ACC112 (cell line): ENCODE measurements around the gene MCC.
A peak's percentile ranks its signal among the peaks of the same experiment; 100 is the strongest.

ENCODE experiments used
- H2AFZ ChIP-seq: fragments of 200-600 bp; sonication (generic); one replicate; pipeline ENCODE4 v1.6.0; 2017; ENCODE audit warnings: antibody characterized with exemption, low read length; ENCODE audit not compliant: unreplicated experiment
- H3K27ac ChIP-seq: fragments of 200-600 bp; sonication (generic); 2 replicates; pipeline ENCODE4 v1.5.1; 2014; ENCODE audit warnings: low read depth, mild to moderate bottlenecking, antibody characterized with exemption, low read length, moderate library complexity
- H3K27me3 ChIP-seq: fragments of 200-600 bp; sonication (generic); 2 replicates; pipeline ENCODE4 v1.6.1; 2014; ENCODE audit warnings: mild to moderate bottlenecking, antibody characterized with exemption, low read length, moderate library complexity, mixed read lengths; ENCODE audit not compliant: insufficient read depth
- H3K36me3 ChIP-seq: fragments of 200-600 bp; sonication (generic); 2 replicates; pipeline ENCODE4 v1.6.1; 2016; ENCODE audit warnings: mild to moderate bottlenecking, antibody characterized with exemption, low read length, moderate library complexity, mixed read lengths; ENCODE audit not compliant: insufficient read depth
- H3K4me1 ChIP-seq: fragments of 200-600 bp; sonication (generic); one replicate; pipeline ENCODE4 v1.6.1; 2016; ENCODE audit warnings: low read length, mixed read lengths; ENCODE audit not compliant: insufficient read depth, unreplicated experiment, control insufficient read depth
- H3K4me3 ChIP-seq: fragments of 200-600 bp; sonication (generic); 2 replicates; pipeline ENCODE4 v1.5.1; 2014; ENCODE audit warnings: mild to moderate bottlenecking, low read depth, low read length
- H3K79me2 ChIP-seq: fragments of 200-600 bp; sonication (generic); one replicate; pipeline ENCODE4 v1.6.0; 2016; ENCODE audit warnings: low read length; ENCODE audit not compliant: control insufficient read depth, unreplicated experiment, insufficient read depth

MCC gene

DNA sequence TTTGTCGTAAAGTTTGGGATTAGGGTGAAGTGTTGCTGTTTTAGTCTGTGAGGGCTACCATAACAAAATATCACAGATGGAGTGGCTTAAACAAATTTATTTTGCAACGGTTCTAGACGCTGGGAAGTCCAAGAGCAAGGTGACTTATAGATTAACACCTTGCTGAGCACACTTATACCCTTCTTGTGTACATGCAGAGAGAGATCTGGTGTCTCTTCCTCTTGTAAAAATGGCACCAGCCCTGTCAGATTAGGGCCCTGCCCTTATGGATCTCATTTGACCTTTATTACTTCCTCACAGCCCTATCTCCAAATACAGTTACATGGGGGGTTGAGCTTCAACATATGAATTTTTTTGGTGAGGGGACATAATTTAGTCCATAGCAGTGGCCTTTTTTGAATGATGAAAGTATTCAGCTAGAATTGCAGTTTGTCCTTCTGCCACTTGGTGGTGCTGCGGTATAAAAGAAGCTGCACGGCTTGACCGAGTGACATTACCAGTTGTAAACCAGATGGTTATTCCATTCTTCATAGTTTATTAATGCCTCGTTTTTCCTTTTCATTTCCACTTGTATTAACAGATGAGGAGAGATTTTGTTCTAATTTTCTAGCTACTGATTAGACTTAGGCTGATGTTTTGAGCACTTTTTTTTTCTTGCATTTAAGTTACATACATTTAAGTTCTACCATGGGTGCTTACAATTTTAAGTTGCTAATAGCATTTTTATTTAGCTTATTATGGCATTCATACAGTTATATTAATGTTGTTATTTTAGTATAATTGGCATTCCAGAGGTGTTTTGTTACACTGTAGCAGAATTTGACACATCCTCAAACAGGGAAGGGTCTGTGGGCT lies 492.3 kb downstream of the MCC start:
- Histone ChIP-seq H2AFZ (no peak overlapping the region), H3K4me3 (no peak overlapping the region), H3K36me3 (no peaks in the 10 kb centered on the region), H3K79me2 (peaks cover 38% of the 10 kb centered on the region), H3K27ac (no peak overlapping the region), H3K27me3 (no peaks in the 10 kb centered on the region), H3K4me1 (no peaks in the 10 kb centered on the region)

DNA sequence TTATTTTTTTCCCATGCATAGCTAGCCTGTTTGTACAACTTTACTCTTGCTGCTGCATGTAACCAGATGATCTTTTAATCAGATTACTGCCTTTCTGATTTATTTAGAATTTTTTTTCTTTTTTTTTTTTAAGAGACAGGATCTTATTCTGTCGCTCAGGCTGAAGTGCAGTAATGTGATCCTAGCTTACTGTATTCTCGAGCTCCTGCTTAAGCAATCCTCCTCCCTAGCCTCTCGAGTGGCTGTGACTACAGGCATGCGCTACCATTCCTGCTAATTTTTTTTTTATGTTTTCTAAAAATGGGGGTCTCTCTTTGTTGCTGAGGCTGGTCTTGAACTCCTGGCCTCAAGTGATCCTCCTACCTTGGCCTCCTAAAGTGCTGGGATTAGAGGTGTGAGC lies 502.0 kb downstream of the MCC start:
- Histone ChIP-seq H3K36me3 (peaks cover 7% of the 10 kb centered on the region), H3K27ac (no peak overlapping the region), H3K27me3 (no peaks in the 10 kb centered on the region), H3K79me2 (peaks cover 86% of the 10 kb centered on the region), H3K4me3 (no peak overlapping the region), H2AFZ (no peak overlapping the region), H3K4me1 (no peaks in the 10 kb centered on the region)

DNA sequence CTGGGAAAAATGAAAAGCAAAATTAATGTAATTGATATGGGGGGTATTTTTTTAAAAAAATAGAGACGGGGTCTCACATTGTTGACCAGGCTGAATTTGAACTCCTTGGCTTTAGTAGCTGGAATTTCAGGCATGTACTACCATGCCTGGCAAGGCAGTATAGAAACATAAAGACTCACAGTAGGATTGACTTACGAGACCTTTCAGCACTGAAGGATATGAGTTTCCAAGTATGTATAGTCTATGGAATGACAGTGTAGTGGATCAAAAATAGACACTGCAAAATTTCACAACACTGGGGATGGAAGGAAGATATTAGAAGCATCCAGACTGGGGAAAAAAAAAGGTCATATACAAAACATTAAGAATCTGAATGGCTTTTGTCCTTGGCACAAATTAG lies 504.9 kb downstream of the MCC start:
- Histone ChIP-seq H3K36me3 (peaks cover 7% of the 10 kb centered on the region; the same call in 1 of the 2 replicates), H2AFZ (no peak overlapping the region), H3K27ac (no peak overlapping the region), H3K4me3 (no peak overlapping the region), H3K79me2 (peaks cover 88% of the 10 kb centered on the region), H3K4me1 (peaks cover 6% of the 10 kb centered on the region), H3K27me3 (no peaks in the 10 kb centered on the region)

DNA sequence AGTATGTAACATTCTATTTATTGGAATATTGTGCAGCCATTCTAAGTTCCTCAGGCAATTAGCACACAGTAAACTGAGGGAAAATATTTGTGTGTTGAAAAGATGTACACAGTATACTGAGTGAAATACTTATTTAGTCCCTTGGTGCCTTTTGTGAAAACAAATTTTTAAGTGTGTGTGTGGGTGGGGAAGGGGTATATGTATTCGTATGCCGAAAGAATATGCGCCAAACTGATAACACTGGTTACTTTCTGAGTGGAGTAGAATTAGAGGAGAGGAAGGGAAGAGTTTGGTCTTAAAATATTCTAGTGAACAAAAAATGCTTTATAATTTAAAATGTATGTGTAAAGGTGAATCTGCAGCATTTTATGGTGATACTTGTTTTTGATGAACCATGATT lies 508.5 kb downstream of the MCC start:
- no peaks in the 10 kb centered on the region for H3K27me3 ChIP-seq
- no peak overlapping the region for H2AFZ ChIP-seq
- peak overlapping the region; percentile 94 for H3K4me3 ChIP-seq
- H3K79me2 ChIP-seq: peaks cover 76% of the 10 kb centered on the region
- peaks cover 6% of the 10 kb centered on the region for H3K4me1 ChIP-seq
- H3K27ac ChIP-seq: no peak overlapping the region
- H3K36me3 ChIP-seq: 0 out of 2 replicates have a peak, but pooled peaks cover 4% of the 10 kb centered on the region

DNA sequence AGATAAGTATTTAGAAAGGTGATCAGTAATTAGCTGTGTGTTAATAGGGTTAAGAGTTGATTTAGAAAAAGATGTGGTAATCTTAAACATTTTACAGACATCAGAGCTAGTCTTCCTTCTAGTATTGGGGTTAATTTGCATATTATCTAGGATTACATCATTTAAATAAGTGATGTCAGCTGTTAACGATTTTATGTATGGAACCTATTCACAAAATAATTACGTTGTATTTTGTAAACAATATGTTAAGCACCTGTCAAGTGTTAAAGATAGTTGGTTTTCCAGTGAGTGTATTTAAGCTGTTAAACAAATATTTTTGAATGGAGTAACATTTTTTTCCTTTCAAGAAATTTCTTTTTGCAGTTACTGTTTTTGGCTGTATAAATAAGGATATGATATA lies 509.4 kb downstream of the MCC start:
- peaks cover 6% of the 10 kb centered on the region for H3K4me1 ChIP-seq
- no peaks in the 10 kb centered on the region for H3K27me3 ChIP-seq
- H3K27ac ChIP-seq: no peak overlapping the region
- H3K36me3 ChIP-seq: 0 out of 2 replicates have a peak, but pooled peaks cover 4% of the 10 kb centered on the region
- peaks cover 69% of the 10 kb centered on the region for H3K79me2 ChIP-seq
- peak overlapping the region; percentile 94 for H3K4me3 ChIP-seq
- H2AFZ ChIP-seq: no peak overlapping the region

DNA sequence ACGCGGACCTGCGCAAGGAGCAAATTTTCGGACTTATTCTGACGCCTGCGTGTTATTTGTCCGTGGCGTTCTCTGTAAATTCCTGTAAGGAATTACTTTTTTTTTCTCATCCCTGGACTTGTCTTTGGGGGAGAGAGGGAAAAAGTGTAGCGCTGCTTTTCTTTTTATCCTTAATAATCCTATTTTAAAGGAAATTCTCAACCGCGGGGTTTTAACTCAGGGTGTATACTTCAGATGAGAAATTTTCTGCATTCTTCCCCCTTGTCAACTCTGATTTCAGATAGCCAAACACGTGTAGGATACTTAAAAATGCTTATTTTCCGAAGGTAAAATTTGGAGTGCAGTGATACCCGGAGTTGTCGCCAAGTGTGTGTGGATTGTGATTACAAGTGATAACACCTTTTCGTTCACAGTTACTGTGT lies 510.8 kb downstream of the MCC start:
- Histone ChIP-seq H2AFZ (peak overlapping the region; percentile 91), H3K27me3 (no peaks in the 10 kb centered on the region), H3K4me1 (peaks cover 6% of the 10 kb centered on the region), H3K4me3 (peak overlapping the region; percentile 94), H3K36me3 (0 out of 2 replicates have a peak, but pooled peaks cover 4% of the 10 kb centered on the region), H3K79me2 (peaks cover 55% of the 10 kb centered on the region), H3K27ac (peak overlapping the region; percentile 66)

DNA sequence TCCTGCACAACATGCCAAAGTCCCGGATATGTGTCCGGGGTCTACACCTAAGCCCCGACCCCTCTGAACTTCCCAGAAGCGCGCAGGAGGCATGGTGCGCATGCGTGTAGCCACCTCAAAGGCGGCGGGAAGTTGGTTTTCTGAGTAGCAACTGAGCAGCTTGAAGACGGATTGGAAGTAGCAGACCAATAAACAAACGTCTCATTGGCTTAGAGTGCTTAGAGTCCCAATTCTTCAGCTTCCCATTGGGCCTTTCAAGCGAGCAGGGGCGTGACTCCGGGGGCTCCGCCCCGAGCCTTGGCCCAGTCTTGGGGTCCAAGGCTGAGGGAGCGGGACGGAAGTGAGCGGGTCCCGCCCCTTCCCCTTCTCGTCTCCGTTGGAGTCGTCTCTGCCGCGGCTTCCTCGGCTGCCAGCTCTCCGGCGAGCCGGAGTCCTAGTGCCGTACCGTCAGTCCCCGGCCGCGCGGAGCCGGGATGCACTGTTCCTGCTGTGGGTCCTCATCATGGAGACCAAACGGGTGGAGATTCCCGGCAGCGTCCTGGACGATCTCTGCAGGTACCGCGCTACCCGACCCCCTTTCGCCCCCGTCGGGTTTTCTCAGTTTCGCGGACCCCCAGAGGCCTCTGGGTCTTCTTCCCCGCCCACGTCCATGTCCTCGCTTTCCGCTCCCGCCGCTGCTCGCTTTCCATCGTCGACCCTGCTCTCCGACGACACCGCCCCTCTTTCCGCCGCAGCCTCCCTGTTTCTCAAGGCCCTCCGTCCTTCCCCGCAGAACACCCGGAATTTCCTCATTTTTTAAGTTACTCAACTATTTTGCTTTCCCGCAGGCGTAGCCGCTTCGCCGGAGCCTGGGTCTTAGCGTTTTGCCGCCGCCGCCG lies 511.6 kb downstream of the MCC start, which contains the start of gene DCP2:
DCP2 (plus strand) TSS at position 367 of the 878 bp plus-strand sequence; CDS start at position 503, 136 bp downstream.
- Histone ChIP-seq H3K4me1 (peaks cover 6% of the 10 kb centered on the region), H3K79me2 (peaks cover 47% of the 10 kb centered on the region), H3K27ac (peak within 1 kb of the TSS; percentile 66), H3K27me3 (no peaks in the 10 kb centered on the region), H2AFZ (peak within 1 kb of the TSS; percentile 99), H3K4me3 (peak within 1 kb of the TSS; percentile 94), H3K36me3 (no peaks in the 10 kb centered on the region)

DNA sequence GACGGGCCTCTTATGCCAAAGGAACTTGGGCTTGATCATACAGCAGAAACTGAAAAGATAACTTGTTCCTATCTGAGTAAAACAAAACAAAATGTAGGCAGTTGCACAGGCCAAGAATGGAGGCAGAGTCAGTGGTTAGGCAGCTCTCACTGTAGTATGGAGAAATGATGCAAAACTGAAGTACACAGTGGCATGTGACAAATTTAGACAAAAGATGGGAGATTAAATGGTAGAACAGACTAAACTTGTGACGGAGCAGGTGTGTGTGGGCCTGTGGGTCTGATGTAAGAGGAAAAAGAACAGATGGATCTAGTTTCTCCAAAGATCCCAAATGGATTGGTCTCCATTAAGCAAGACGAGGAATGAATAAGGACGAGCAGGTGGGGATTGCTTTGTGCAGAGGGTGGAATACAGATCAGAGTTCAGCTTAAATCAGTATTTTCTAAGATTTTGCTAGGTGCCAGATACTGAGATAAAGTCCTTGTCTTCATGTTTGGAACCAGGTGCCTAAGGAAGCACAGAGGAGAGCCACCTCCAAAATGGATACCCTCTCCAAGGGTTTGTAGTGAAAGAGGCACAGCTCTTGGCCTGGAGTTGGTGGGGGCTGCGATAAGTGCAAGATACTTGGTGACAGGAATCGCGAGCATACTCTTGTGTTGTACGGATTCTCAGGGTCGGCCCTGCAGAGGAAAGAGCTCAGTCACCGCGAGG lies 512.4 kb downstream of the MCC start:
- Histone ChIP-seq H3K36me3 (no peaks in the 10 kb centered on the region), H3K4me3 (peak overlapping the region; percentile 94), H2AFZ (peak overlapping the region; percentile 99), H3K27me3 (no peaks in the 10 kb centered on the region), H3K4me1 (peaks cover 6% of the 10 kb centered on the region), H3K27ac (0 out of 2 replicates have a peak overlapping the region, but pooled peaks have one; percentile 7), H3K79me2 (peaks cover 39% of the 10 kb centered on the region)

DNA sequence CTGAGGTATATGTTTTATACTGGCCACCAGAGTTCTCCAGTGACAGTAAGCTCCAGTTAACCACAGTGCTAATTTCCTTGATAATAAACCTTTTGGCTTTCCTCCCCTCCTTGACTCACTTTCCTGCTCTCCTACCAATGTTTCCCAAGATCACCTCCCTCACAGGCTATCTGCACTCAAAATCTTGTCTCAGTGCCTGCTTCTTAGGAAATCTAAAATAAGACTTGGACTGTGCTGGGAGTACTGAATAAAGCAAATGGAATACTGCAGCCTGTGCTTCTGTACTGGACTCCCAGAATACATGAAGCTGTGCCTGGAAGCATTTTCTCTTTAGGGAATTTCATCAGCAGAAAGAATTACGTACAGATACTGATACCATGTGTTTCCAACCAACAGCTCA lies 513.4 kb downstream of the MCC start:
- no peaks in the 10 kb centered on the region for H3K27me3 ChIP-seq
- H3K4me1 ChIP-seq: peaks cover 6% of the 10 kb centered on the region
- no peaks in the 10 kb centered on the region for H3K36me3 ChIP-seq
- H3K79me2 ChIP-seq: peaks cover 29% of the 10 kb centered on the region
- no peak overlapping the region for H3K27ac ChIP-seq
- no peak overlapping the region for H2AFZ ChIP-seq
- H3K4me3 ChIP-seq: no peak overlapping the region

DNA sequence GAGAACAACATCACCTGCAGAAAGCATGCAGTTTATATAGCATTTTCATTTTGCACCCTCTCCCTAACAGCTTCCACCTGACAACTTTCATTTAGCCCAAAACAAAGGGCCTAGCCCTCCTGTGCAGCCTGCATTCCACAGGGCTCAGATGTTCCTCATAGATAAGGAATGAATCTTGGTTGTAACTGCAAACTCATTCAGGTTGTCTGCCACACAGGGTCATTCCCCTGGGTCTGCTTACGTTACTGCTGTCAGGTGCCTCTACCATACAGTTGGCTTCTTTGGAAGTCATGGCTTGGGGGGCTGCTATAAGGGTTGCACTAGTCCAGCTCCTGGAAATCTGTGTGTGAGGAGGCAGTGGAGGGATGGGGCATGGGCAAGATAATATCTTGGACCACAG lies 514.3 kb downstream of the MCC start:
- Histone ChIP-seq H3K4me1 (no peaks in the 10 kb centered on the region), H3K4me3 (no peak overlapping the region), H3K36me3 (no peaks in the 10 kb centered on the region), H3K27me3 (no peaks in the 10 kb centered on the region), H2AFZ (no peak overlapping the region), H3K27ac (no peak overlapping the region), H3K79me2 (peaks cover 19% of the 10 kb centered on the region)
